Gastrocnemius medialis (tissue), 4 donors: ENCODE data around the gene GFAP. TPM values are rescaled to one million over a fixed set of nuclear protein-coding genes. Genes with fewer than 3 reads are reported as not detected.

Source experiments
- ATAC-seq, 2 donors: fragments of 150-250 bp; one replicate each; pipeline ENCODE4 v1.9.1; 2016
- DNase-seq, 2 donors: peaks; one replicate each; pipeline ENCODE4 v3.0.0-alpha.2; 2019
- H3K27ac ChIP-seq, 4 donors: fragments of 200-600 bp; sonication (generic); 1 replicate in 1 of 4; 2 replicates in 3 of 4; pipeline ENCODE4 v1.5.1; 2016 to 2018; ENCODE audit warnings: mild to moderate bottlenecking in 2 of 4, moderate library complexity in 1 of 4
- H3K27me3 ChIP-seq, 3 donors: fragments of 200-600 bp; sonication (generic) in 2 of 3; 1 replicate in 1 of 3; 2 replicates in 2 of 3; pipeline versions ENCODE4 v1.5.1 to v1.6.0; 2016 to 2019; ENCODE audit warnings: mild to moderate bottlenecking in 1 of 3, moderate library complexity in 1 of 3
- H3K36me3 ChIP-seq, 2 donors: fragments of 200-600 bp; sonication (generic) in 1 of 2; one replicate each; pipeline ENCODE4 v1.5.1; 2017 to 2018
- H3K4me1 ChIP-seq, 2 donors: fragments of 200-600 bp; sonication (generic) in 1 of 2; one replicate each; pipeline ENCODE4 v1.5.1; 2016 to 2017; ENCODE audit warnings: mild to moderate bottlenecking in 2 of 2
- H3K4me3 ChIP-seq, 4 donors: fragments of 200-600 bp; sonication (generic) in 3 of 4; 1 replicate in 1 of 4; 2 replicates in 3 of 4; pipeline ENCODE4 v1.5.1; 2016 to 2019; ENCODE audit warnings: mild to moderate bottlenecking in 2 of 4
- H3K9me3 ChIP-seq, 3 donors: fragments of 200-600 bp; sonication (generic) in 2 of 3; 1 replicate in 1 of 3; 2 replicates in 2 of 3; pipeline ENCODE4 v1.5.1; 2016 to 2019
- POLR2A ChIP-seq, 2 donors: fragments of 450-650 bp; IDR thresholded peaks; one replicate each; pipeline ENCODE4 v1.6.1; 2017; ENCODE audit warnings: antibody characterized with exemption in 2 of 2, mild to moderate bottlenecking in 2 of 2, moderate library complexity in 2 of 2
- in situ Hi-C, 4 donors: fragments of 200-750 bp; cut with MboI; loops; one replicate each; pipeline versions ENCODE4 v1.15.0 to v1.8.0; 2017; ENCODE audit warnings: low sequenced_read_pairs in 4 of 4
- intact Hi-C: fragments of 100-400 bp; cut with DNase I; formaldehyde crosslinking; loops from one replicate; pipeline ENCODE4 v1.15.1; 2023; ENCODE audit warnings: low total_unique reads
- total RNA-seq, 4 donors: library from RNA; depleted of rRNA; stranded (reverse); fragments of >200 nt; gene quantifications; one replicate each; pipeline versions ENCODE4 v1.1.0 to v1.2.3, GENCODE V29; 2016
- TF ChIP-seq, protein P1 (sequence below), 5 experiments: fragments of 450-650 bp in 3 of 5; fragments of 200-600 bp in 2 of 5; sonication (generic) in 2 of 5; IDR thresholded peaks in 4 of 5; conservative IDR thresholded peaks in 1 of 5; 1 replicate in 4 of 5; 2 replicates in 1 of 5; pipeline ENCODE4 v1.5.1; 2016 to 2019; ENCODE audit warnings: antibody characterized with exemption in 5 of 5, mild to moderate bottlenecking in 3 of 5, moderate library complexity in 3 of 5

The GFAP gene
- total RNA-seq: not detected

DNA sequence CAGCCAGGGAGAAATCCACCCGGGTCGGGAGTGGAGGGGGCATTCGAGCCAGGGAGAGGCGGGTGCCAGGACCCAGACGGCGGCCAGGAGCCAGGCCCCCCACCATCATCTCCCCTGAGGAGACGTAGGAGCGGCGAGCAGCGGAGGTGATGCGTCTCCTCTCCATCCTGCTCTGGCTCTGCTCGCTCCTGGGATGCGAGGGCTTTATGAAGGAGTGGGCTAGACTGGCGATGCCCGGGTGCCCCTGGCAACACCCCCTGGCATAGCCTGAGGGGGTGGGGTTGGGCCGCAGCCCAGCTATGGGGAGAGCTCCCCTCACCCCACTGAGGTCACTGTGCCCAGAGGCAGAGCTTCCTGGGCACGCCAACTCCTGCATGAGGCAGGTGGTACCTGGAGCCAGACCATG, at the start of gene GFAP:
GFAP (minus strand) TSS at position 180 of the 406 bp plus-strand sequence; CDS start at position 166, 14 bp downstream.
- no peaks in the 10 kb centered on the region for H3K36me3 ChIP-seq
- in situ Hi-C loops (loop anchor here in 3 of 4 donors (5.0 to 25.0 kb wide), 5 partner anchors 107 to 222 kb away; partner anchors contain the start of genes ACBD4 (in 2 of the 3), PLCD3 (in 2 of the 3) and HEXIM1 (in 1 of the 3)), intact Hi-C loops (loop anchor here (10.0 kb wide), 1 partner anchor 279 kb away; no protein-coding TSS in a partner anchor)
- H3K27ac ChIP-seq: no peak within 1 kb of the TSS
- peaks cover 0 to 6% (median 0%) of the 10 kb centered on the region in 3 donors for H3K27me3 ChIP-seq
- H3K4me3 ChIP-seq: no peak within 1 kb of the TSS
- no peak for DNase-seq
- ATAC-seq: no peak
- TF ChIP-seq, protein P1, sequence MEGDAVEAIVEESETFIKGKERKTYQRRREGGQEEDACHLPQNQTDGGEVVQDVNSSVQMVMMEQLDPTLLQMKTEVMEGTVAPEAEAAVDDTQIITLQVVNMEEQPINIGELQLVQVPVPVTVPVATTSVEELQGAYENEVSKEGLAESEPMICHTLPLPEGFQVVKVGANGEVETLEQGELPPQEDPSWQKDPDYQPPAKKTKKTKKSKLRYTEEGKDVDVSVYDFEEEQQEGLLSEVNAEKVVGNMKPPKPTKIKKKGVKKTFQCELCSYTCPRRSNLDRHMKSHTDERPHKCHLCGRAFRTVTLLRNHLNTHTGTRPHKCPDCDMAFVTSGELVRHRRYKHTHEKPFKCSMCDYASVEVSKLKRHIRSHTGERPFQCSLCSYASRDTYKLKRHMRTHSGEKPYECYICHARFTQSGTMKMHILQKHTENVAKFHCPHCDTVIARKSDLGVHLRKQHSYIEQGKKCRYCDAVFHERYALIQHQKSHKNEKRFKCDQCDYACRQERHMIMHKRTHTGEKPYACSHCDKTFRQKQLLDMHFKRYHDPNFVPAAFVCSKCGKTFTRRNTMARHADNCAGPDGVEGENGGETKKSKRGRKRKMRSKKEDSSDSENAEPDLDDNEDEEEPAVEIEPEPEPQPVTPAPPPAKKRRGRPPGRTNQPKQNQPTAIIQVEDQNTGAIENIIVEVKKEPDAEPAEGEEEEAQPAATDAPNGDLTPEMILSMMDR (IDR thresholded peaks at IDR 0.05 in 4 of 5, conservative IDR thresholded peaks at IDR 0.05 in 1 of 5): no peak
- TF ChIP-seq POLR2A (IDR thresholded peaks at IDR 0.05): no peak
- H3K4me1 ChIP-seq: peaks cover 3 to 8% of the 10 kb centered on the region in 2 donors
- no peaks in the 10 kb centered on the region for H3K9me3 ChIP-seq

DNA sequence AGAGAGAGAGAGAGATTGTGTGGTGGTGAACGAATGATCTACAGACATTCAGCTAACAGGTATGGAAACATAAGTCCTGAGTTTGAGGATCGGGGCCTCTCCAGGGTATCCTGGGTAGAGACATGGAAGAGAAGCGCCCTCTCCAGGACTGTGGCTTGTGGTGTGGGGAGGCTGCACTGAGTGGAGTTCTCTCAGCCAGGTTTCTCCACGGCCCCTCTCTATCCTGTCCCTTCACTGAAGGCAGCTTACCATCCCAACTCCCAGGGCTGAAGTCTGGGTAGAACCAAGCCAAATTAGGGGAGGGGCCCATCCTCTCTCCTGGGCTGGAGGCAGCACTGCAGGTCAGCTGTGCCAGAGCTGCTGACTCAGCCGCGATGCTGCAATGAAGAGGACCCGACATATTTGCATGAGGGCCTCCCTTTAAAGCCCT, 46.6 kb upstream of the GFAP start:
- Histone ChIP-seq H3K4me1 (peaks cover 0 to 3% of the 10 kb centered on the region in 2 donors), H3K9me3 (no peaks in the 10 kb centered on the region), H3K36me3 (no peaks in the 10 kb centered on the region), H3K27me3 (peaks cover 46 to 67% (median 48%) of the 10 kb centered on the region in 3 donors), H3K4me3 (no peak overlapping the region), H3K27ac (no peak overlapping the region)
- in situ Hi-C loops (no loop called here), intact Hi-C loops (no loop called here)
- ATAC-seq (no peak), DNase-seq (no peak)
- no peak for TF ChIP-seq POLR2A (IDR thresholded peaks at IDR 0.05)
- TF ChIP-seq, protein P1 (IDR thresholded peaks at IDR 0.05 in 4 of 5, conservative IDR thresholded peaks at IDR 0.05 in 1 of 5): no peak

DNA sequence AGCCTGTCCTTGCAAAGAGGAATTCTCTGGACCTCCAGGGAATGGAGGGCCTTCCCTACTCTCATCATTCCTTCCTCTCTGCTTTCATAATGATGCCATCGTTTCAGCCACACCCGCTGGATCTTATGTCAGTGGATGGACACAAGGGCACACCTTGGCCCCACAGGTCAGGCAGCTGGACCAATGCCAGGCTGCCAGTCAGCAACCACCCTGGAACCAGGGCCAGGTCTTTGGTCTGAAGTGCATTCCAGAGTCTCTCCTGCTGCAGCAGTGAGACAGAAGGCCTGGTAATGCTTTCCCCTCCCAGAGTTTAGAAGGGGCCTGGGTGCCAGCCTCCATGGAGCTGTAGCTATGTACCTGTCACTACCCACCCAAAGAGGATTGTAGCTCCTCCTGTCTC, 45.4 kb upstream of the GFAP start:
- intact Hi-C loops (no loop called here), in situ Hi-C loops (no loop called here)
- H3K9me3 ChIP-seq: no peaks in the 10 kb centered on the region
- H3K27ac ChIP-seq: no peak overlapping the region
- H3K4me3 ChIP-seq: no peak overlapping the region
- no peak for DNase-seq
- ATAC-seq: no peak
- no peaks in the 10 kb centered on the region for H3K4me1 ChIP-seq
- no peaks in the 10 kb centered on the region for H3K36me3 ChIP-seq
- peaks cover 33 to 56% (median 36%) of the 10 kb centered on the region in 3 donors for H3K27me3 ChIP-seq
- no peak for TF ChIP-seq POLR2A (IDR thresholded peaks at IDR 0.05)
- TF ChIP-seq, protein P1 (IDR thresholded peaks at IDR 0.05 in 4 of 5, conservative IDR thresholded peaks at IDR 0.05 in 1 of 5): no peak

DNA sequence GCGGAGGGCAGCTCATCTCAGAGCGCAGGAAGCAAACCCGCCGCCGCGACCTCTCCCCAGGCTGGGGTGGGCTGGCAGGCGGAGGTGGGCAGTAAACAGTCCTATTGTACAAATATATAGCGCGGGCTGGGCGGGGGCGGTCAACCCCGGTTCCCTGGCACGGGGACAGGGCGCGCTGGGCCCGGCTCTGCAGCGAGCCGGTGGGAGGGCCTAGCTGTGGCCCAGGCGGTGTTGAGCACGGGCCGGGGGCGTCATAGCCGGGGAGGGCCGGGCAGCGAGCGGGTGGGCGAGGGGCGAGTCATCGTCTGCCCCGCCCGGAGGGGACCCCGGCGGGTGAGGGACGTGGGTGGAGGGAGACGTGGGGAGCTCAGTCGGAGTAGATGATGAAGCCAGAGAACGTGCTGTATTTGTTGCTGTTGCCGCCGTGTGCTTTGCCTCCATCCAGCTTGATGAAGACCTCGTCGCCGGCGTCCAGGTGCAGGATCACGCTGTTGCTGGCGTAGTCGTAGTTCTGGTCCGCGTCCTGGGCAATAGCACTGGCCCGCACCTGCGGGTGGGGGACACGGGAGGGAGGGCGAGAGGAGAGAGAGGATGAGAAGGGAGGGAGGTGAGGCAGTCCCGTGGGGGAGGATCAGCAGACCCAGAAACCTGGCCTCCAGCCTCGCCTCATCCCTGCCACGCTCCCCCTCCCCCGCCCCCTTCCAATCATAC, 44.7 kb upstream of the GFAP start:
- Histone ChIP-seq H3K4me1 (no peaks in the 10 kb centered on the region), H3K9me3 (no peaks in the 10 kb centered on the region), H3K36me3 (no peaks in the 10 kb centered on the region), H3K27ac (no peak overlapping the region), H3K27me3 (peaks cover 27 to 49% (median 29%) of the 10 kb centered on the region in 3 donors), H3K4me3 (no peak overlapping the region)
- in situ Hi-C loops: no loop called here
- ATAC-seq (no peak), DNase-seq (no peak)
- TF ChIP-seq POLR2A (IDR thresholded peaks at IDR 0.05): no peak
- TF ChIP-seq, protein P1 (IDR thresholded peaks at IDR 0.05 in 4 of 5, conservative IDR thresholded peaks at IDR 0.05 in 1 of 5): no peak
- intact Hi-C loops: no loop called here
